Stomach (tissue), 9 donors: ENCODE results near the gene SEMA3A. TPM values are rescaled to one million over a fixed set of nuclear protein-coding genes. Genes with fewer than 3 reads are reported as not detected.

ENCODE experiments used
- DNase-seq, 2 donors: peaks; one replicate each; pipeline versions ENCODE4 v3.0.0 to v3.0.0-alpha.2; 2013 to 2019
- H3K27ac ChIP-seq, 5 donors: fragments of 200-600 bp in 4 of 5; sonication (generic) in 4 of 5; one replicate each; pipeline ENCODE4 v1.5.1; 2013 to 2019; ENCODE audit warnings: mild to moderate bottlenecking in 1 of 5, moderate library complexity in 1 of 5
- H3K27me3 ChIP-seq, 3 donors: fragments of 200-600 bp; sonication (generic); one replicate each; pipeline ENCODE4 v1.5.1; 2017 to 2019; ENCODE audit warnings: mixed run types in 1 of 3
- H3K36me3 ChIP-seq, 4 donors: fragments of 200-600 bp; sonication (generic); 1 replicate in 3 of 4; 2 replicates in 1 of 4; pipeline ENCODE4 v1.5.1; 2016 to 2019
- H3K4me1 ChIP-seq, 4 donors: fragments of 200-600 bp; sonication (generic); one replicate each; pipeline ENCODE4 v1.5.1; 2016 to 2019
- H3K4me3 ChIP-seq, 4 donors: fragments of 200-600 bp; sonication (generic) in 3 of 4; one replicate each; pipeline ENCODE4 v1.5.1; 2016 to 2019; ENCODE audit warnings: mild to moderate bottlenecking in 1 of 4
- H3K9me3 ChIP-seq, 4 donors: fragments of 200-600 bp; sonication (generic); one replicate each; pipeline ENCODE4 v1.5.1; 2016 to 2019
- CTCF ChIP-seq, 7 experiments: fragments of 450-650 bp in 4 of 7; fragments of 200-600 bp in 3 of 7; sonication (generic) in 3 of 7; IDR thresholded peaks; one replicate each; pipeline ENCODE4 v1.5.1; 2016 to 2019; ENCODE audit warnings: antibody characterized with exemption in 7 of 7, control low read depth in 2 of 7, mild to moderate bottlenecking in 1 of 7
- EP300 ChIP-seq: sonication (generic); formaldehyde crosslinking; IDR thresholded peaks from one replicate; pipeline ENCODE4 v1.6.1; 2017; ENCODE audit warnings: antibody characterized with exemption
- POLR2A ChIP-seq, 4 donors: fragments of 450-650 bp; IDR thresholded peaks; one replicate each; pipeline ENCODE4 v1.6.1; 2016; ENCODE audit warnings: antibody characterized with exemption in 4 of 4, control low read depth in 2 of 4, mild to moderate bottlenecking in 1 of 4, moderate library complexity in 1 of 4
- POLR2AphosphoS5 ChIP-seq, 3 donors: sonication (generic); formaldehyde crosslinking; IDR thresholded peaks; one replicate each; pipeline ENCODE4 v1.6.1; 2016; ENCODE audit warnings: antibody characterized with exemption in 3 of 3
- WGBS, 5 donors: extraction: QIAGEN DNeasy Blood & Tissue Kit in 3 of 5; methylation state at CpG; one replicate each; pipeline versions ENCODE4 v1.1.5 to v1.1.7; 2013 to 2018; 5-methylcytosine and 5-hydroxymethylcytosine counted together
- intact Hi-C: fragments of 100-400 bp; cut with DNase I; formaldehyde crosslinking; loops from one replicate; pipeline ENCODE4 v1.15.1; 2023; ENCODE audit warnings: low total_unique reads
- polyA plus RNA-seq, 3 donors: library from polyadenylated mRNA; stranded (reverse); fragments of 200-250 nt; gene quantifications; one replicate each; pipeline ENCODE4 v1.2.3, GENCODE V29; 2013
- total RNA-seq, 5 donors: library from RNA; depleted of rRNA; stranded (reverse); fragments of >200 nt; gene quantifications; one replicate each; pipeline versions ENCODE4 v1.1.0 to v1.2.3, GENCODE V29; 2014 to 2016
- donor health status: healthy with polysubstance abuse.
- donor health status: Bipolar disorder and iron deficiency.
- donor health status: healthy.

Gene SEMA3A
- total and polyA plus RNA-seq, 8 donors: 0.31 to 34.8 (median 2.8) TPM

GRCh38 chr7:84199216-84199615 lies 4.6 kb upstream of the SEMA3A start:
- intact Hi-C loops: no loop called here
- no peak for DNase-seq
- H3K4me1 ChIP-seq: peaks cover 0 to 12% (median 4%) of the 10 kb centered on the region in 4 donors
- H3K27ac ChIP-seq: no peak overlapping the region
- H3K9me3 ChIP-seq: no peaks in the 10 kb centered on the region
- TF ChIP-seq POLR2AphosphoS5 (IDR thresholded peaks at IDR 0.05): no peak
- TF ChIP-seq CTCF (IDR thresholded peaks at IDR 0.05): no peak
- no peak for TF ChIP-seq EP300
- TF ChIP-seq POLR2A (IDR thresholded peaks at IDR 0.05): no peak
- WGBS, 5 donors: 79 to 90% (median 86%) methylated on average over 2 of the region's 2 CpGs
- H3K36me3 ChIP-seq: no peaks in the 10 kb centered on the region
- no peaks in the 10 kb centered on the region for H3K27me3 ChIP-seq
- no peak overlapping the region for H3K4me3 ChIP-seq

GRCh38 chr7:84196084-84196503 lies 1.5 kb upstream of the SEMA3A start:
- no peak for TF ChIP-seq POLR2A (IDR thresholded peaks at IDR 0.05)
- no peak for TF ChIP-seq POLR2AphosphoS5 (IDR thresholded peaks at IDR 0.05)
- no peak for TF ChIP-seq CTCF (IDR thresholded peaks at IDR 0.05)
- no peak for TF ChIP-seq EP300
- Histone ChIP-seq H3K27ac (peak overlapping the region in 4 of 5 donors; percentile 48 to 69 (median 60)), H3K9me3 (no peaks in the 10 kb centered on the region), H3K4me1 (peaks cover 0 to 12% (median 4%) of the 10 kb centered on the region in 4 donors), H3K4me3 (peak overlapping the region; percentile 42 to 50 (median 46)), H3K27me3 (no peaks in the 10 kb centered on the region), H3K36me3 (no peaks in the 10 kb centered on the region)
- peak in 1 of 2 donors; percentile 61 for DNase-seq
- intact Hi-C loops: no loop called here
- WGBS, 5 donors: 43 to 64% (median 56%) methylated on average over 4 of the region's 4 CpGs

GRCh38 chr7:84195295-84196060 lies 889 bp upstream of the SEMA3A start:
- Histone ChIP-seq H3K36me3 (no peaks in the 10 kb centered on the region), H3K9me3 (no peaks in the 10 kb centered on the region), H3K4me3 (peak overlapping the region; percentile 42 to 50 (median 46)), H3K27ac (peak overlapping the region in 4 of 5 donors; percentile 48 to 69 (median 60)), H3K27me3 (no peaks in the 10 kb centered on the region), H3K4me1 (peaks cover 0 to 12% (median 4%) of the 10 kb centered on the region in 4 donors)
- intact Hi-C loops: no loop called here
- 31 to 38% (median 33%) methylated on average over 6 of the region's 6 CpGs for WGBS, 5 donors
- TF ChIP-seq CTCF (IDR thresholded peaks at IDR 0.05) (no peak), POLR2A (IDR thresholded peaks at IDR 0.05) (no peak), POLR2AphosphoS5 (IDR thresholded peaks at IDR 0.05) (no peak), EP300 (no peak)
- DNase-seq: peak in 1 of 2 donors; percentile 32

- intact Hi-C loops: no loop called here
- H3K9me3 ChIP-seq: no peaks in the 10 kb centered on the region
- DNase-seq: no peak
- H3K4me1 ChIP-seq: peaks cover 0 to 16% (median 4%) of the 10 kb centered on the region in 4 donors
- no peaks in the 10 kb centered on the region for H3K27me3 ChIP-seq
- peak overlapping the region; percentile 42 to 50 (median 46) for H3K4me3 ChIP-seq
- H3K27ac ChIP-seq: peak overlapping the region in 2 of 5 donors; percentile 34 to 69
- 28 to 43% (median 30%) methylated on average over 1 of the region's 1 CpG for WGBS, 5 donors
- TF ChIP-seq POLR2AphosphoS5 (IDR thresholded peaks at IDR 0.05) (no peak), EP300 (no peak), CTCF (IDR thresholded peaks at IDR 0.05) (no peak), POLR2A (IDR thresholded peaks at IDR 0.05) (no peak)
- H3K36me3 ChIP-seq: no peaks in the 10 kb centered on the region
Observed at GRCh38 chr7:84193747-84194146, 842 bp downstream of the SEMA3A start.
